GM19099 (cell line): ENCODE measurements around the gene GRIPAP1.

Source experiments
- POLR2A ChIP-seq: IDR thresholded peaks from 3 replicates; pipeline ENCODE4 v1.6.1; 2011; ENCODE audit warnings: low read depth; ENCODE audit not compliant: insufficient read length; ENCODE audit errors: extremely low read depth

The GRIPAP1 gene

DNA sequence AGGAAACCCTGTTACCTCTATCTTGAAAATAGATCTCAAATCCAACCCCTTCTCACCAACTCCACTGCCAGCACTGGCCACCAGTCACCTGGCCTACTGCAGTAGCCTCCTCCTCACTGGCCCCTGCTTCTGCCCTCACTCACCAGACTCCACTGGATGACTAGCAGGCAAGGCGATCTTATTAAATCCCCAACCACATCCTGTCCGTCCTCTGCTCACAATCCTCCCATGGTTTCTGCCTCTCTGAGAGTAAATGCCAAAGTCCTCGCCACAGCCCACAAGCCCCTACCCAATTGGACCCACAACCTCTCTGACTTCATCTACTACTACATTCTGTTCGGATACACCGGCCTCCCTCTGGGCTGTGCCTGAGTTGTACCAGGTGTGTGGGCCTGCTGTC is 77.8 kb downstream of the GRIPAP1 start:
- no peak for TF ChIP-seq POLR2A

DNA sequence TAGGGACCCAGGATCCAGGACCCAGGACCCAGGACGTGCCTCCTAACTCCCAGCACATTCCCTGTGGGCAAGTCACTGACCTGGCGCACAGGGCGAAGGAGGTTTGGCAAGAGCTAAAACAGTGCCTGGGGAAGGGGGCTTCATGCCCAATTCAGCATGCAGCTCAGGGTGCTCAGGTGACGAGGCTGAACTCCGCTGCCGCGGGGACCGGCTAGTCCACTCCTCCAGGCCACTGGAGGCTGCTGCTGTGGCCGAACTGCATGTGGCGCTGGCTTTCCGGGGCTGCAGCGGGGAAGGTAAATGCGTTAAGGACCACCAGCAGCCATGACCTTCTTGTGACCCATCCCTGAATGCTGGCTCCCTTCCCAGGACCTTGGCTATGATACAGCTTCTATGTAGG is 78.3 kb downstream of the GRIPAP1 start:
- no peak for TF ChIP-seq POLR2A
